HL-60/S4 (cell line): Measurements from ENCODE around the gene TNFRSF8.

Experiments
- in situ Hi-C: fragments of 300-500 bp; cut with MboI; formaldehyde crosslinking; loops from 2 replicates; pipeline ENCODE4 v1.14.3; 2022; ENCODE audit warnings: low sequenced_read_pairs

TNFRSF8 gene

DNA sequence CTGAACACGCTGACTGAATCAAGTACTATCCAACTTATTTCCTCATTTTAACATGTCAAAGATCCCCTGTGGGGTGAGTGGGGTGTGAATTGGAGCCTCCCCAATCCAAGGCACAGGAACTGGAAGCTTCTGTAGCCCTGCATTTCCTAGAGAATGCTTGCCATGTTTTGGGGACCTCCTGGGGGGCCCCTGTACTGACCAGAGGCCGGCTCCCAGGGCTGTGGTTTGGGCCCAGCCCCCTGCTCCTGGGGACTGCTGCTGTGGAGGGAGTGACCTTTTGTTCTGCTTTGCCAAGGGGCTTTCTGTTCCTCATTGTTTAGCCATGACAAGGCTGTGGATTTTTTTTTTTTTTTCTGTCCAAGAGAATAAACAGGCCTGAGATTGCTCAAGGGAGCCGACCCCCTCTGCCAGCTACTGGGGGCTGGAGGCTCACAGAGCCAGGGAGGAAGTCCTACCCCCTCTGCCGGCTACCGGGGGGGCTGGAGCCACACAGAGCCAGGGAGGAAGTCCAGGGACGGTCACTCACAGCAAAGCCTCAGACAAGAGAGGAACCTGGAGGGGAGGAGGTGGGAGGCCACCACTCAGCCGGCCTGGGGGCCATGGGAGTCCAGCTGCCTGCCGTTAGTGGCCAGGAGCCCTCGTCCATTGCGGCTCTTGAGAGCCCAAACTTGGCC lies 121.0 kb downstream of the TNFRSF8 start:
- in situ Hi-C loops: no loop called here

DNA sequence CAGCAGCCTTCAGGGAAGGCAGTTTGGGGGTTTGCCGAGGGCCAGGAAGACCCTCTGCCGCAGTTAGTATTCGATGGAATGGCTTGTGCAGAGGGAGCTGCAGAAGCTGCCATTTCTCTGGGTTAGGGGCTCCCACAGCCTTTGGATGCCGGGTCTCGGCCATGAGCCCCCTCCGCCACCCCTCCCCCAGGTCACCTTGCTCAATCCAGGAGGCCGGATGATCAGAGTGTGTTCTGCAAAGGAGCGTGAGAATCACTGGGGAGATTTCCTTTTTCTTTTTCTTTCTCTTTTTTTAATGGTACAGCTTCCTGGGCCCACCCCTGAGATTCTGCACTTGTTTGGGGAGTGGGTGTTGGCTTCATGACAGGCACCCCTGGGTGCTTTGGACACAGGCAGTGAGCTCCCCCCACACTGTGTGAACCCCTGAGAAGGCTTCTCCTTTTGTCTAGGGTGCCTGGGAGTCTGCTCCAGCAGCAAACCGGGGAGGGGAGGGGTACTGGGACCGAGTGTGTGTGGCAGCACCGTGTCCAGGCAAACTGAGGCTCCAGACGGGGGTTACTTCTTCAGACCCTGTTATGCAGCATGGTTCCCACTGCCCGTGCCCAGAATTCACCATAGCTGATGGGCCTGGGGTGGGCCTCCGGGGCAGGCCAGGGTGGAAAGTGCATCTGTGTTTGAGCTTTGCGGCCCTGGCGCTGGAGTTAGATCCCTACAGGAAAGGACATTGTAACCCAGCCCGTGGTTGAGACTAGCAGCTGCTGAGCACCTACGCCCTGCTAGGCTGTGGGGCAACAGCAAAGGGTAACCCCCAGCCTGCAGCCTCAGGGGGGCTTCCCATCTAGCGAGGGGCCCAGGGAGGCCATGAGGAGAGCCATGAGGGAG lies 122.2 kb downstream of the TNFRSF8 start:
- in situ Hi-C loops: no loop called here

DNA sequence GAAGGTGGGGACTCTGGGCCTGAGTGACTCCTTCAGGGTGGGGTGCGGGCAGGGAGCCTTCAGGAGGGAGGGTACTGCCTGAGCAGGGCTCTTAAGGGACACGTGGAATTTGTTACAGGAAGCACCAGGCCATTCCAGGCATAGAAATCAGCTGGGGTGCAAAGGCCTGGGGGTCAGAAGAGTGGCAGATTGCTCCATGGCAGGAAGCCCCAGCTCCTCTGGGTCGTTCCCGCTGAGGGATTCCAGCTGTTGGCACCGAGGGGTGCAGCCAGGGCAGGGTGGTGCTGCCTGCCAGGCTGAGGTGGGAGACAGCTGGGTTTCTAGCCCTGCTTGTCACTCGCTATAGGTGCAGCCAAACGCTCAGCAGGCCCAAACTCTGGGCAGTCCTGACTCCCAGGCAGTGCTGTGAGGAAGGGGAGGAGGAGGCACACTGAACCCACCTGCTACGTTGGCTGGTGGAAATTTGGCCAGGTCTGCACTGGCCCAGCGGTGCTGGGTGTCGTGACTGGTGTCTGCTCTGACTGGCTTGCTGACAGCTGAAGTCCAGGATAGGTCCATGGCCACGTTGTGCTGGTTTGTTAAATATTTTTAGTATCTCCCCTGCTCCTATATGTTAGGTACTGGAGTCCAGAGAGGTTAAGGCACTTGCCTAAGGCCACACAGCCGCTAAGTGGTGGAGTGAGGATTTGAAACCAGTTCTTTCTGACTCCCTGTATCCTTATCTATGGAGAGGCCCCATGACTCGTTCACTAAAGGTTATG lies 123.0 kb downstream of the TNFRSF8 start:
- in situ Hi-C loops: no loop called here

- in situ Hi-C loops: no loop called here
Measured at GRCh38 chr1:12186679-12186985, 123.5 kb downstream of the TNFRSF8 start.

- in situ Hi-C loops: no loop called here
Measured at GRCh38 chr1:12188115-12188514, 125.0 kb downstream of the TNFRSF8 start.

DNA sequence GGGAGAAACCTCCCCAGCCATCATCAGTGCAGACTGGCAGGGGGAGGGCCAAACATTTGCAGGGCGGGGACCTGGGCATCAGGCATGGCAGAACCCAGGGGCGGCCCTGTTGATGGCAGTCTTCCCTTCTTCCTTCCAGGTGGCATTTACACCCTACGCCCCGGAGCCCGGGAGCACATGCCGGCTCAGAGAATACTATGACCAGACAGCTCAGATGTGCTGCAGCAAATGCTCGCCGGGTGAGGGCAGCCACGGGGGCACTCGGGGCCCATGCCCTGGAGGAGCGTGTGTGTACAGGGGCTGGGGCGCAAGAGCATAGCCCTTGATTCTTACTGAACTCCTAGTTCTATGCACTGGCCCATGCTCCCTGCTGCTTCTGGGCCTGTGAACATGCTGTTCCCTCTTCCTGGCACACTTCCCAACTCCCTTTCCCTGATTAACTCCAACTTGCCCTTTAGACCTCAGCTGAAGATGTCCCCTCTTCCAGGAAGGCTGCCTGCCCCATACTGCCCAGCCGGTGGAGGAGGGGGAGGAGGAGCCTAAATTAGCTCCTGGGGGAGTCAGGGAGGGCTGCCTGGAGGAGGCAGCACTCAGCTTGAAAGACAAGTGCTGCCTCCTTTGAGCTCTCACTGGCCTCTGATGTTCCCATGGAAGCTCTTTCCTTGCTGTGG lies 125.7 kb downstream of the TNFRSF8 start:
- in situ Hi-C loops: no loop called here

GRCh38 chr1:12189328-12189682 lies 126.2 kb downstream of the TNFRSF8 start:
- in situ Hi-C loops: no loop called here

GRCh38 chr1:12191242-12192032 lies 128.3 kb downstream of the TNFRSF8 start:
- in situ Hi-C loops: no loop called here
